Ovary (tissue), 3 donors: ENCODE measurements around the gene NPIPA8.
"Not testable (repeated sequence)": the region's sequence is repeated elsewhere in the genome, so short reads cannot be mapped to it uniquely, and the experiment has no call there.

ENCODE experiments used
- EP300 ChIP-seq: sonication (generic); formaldehyde crosslinking; IDR thresholded peaks from one replicate; pipeline ENCODE4 v1.6.1; 2017; ENCODE audit warnings: antibody characterized with exemption
- POLR2A ChIP-seq: fragments of 450-650 bp; IDR thresholded peaks from one replicate; pipeline ENCODE4 v1.6.1; 2017; ENCODE audit warnings: antibody characterized with exemption, mild to moderate bottlenecking, moderate library complexity
- TF ChIP-seq, protein P1 (sequence below), 3 donors: fragments of 450-650 bp in 2 of 3; fragments of 200-600 bp in 1 of 3; IDR thresholded peaks; one replicate each; pipeline versions ENCODE4 v1.5.1 to v1.8.0; 2016 to 2022; ENCODE audit warnings: antibody characterized with exemption in 3 of 3, mild to moderate bottlenecking in 1 of 3
- donor health status: DM: no; HTN: no; CAD: no.

DNA sequence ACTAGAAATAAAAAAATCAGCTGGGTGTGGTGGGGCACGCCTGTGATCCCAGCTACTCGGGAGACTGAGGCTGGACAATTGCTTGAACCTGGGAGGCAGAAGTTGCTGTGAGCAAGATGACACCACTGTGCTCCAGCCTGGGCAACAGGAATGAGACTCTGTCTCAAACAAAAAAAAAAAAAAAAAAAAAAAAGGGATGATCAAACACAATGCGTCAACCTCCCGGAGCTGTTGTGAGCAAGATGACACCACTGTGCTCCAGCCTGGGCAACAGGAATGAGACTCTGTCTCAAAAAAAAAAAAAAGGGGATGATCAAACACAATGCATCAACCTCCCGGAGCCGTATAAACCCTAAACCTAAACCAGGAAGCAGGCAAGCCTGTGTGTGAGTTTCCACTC, 24.7 kb downstream of the NPIPA8 start:
- TF ChIP-seq, protein P1, sequence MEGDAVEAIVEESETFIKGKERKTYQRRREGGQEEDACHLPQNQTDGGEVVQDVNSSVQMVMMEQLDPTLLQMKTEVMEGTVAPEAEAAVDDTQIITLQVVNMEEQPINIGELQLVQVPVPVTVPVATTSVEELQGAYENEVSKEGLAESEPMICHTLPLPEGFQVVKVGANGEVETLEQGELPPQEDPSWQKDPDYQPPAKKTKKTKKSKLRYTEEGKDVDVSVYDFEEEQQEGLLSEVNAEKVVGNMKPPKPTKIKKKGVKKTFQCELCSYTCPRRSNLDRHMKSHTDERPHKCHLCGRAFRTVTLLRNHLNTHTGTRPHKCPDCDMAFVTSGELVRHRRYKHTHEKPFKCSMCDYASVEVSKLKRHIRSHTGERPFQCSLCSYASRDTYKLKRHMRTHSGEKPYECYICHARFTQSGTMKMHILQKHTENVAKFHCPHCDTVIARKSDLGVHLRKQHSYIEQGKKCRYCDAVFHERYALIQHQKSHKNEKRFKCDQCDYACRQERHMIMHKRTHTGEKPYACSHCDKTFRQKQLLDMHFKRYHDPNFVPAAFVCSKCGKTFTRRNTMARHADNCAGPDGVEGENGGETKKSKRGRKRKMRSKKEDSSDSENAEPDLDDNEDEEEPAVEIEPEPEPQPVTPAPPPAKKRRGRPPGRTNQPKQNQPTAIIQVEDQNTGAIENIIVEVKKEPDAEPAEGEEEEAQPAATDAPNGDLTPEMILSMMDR (IDR thresholded peaks at IDR 0.05) = not testable (repeated sequence)
- TF ChIP-seq EP300, POLR2A: not testable (repeated sequence)
